Hepatocyte (in vitro differentiated cells): ENCODE results near the gene OR8B4.

Experiments used
- CTCF ChIP-seq: fragments of 200-600 bp; sonication (generic); IDR thresholded peaks from 2 replicates; pipeline ENCODE4 v1.5.1; 2016; ENCODE audit warnings: antibody characterized with exemption, mild to moderate bottlenecking; ENCODE audit not compliant: poor library complexity
- EZH2 ChIP-seq: fragments of 200-600 bp; sonication (generic); IDR thresholded peaks from 2 replicates; pipeline ENCODE4 v1.6.1; 2016; ENCODE audit warnings: antibody characterized with exemption, mild to moderate bottlenecking, borderline replicate concordance
- EZH2phosphoT487 ChIP-seq: fragments of 200-600 bp; sonication (generic); IDR thresholded peaks from one replicate; pipeline ENCODE4 v1.6.1; 2018; ENCODE audit warnings: antibody characterized with exemption, mild to moderate bottlenecking, low read depth, moderate library complexity; ENCODE audit not compliant: unreplicated experiment, severe bottlenecking

GRCh38 chr11:124474079-124474478, 49.4 kb upstream of the OR8B4 start:
- TF ChIP-seq EZH2phosphoT487 (no peak), CTCF (no peak), EZH2 (no peak)
